HG03575 (cell line): Measurements from ENCODE around the gene PKP2.
"Not testable (repeated sequence)": the region's sequence is repeated elsewhere in the genome, so short reads cannot be mapped to it uniquely, and the experiment has no call there.

Experiments used
- ATAC-seq: cut with Tn5 transposase; IDR thresholded peaks from one replicate; pipeline ENCODE4 v1.9.1; 2021; ENCODE audit not compliant: unreplicated experiment, insufficient number of reproducible peaks, low FRiP score; ENCODE audit errors: extremely low read depth

Gene PKP2

DNA sequence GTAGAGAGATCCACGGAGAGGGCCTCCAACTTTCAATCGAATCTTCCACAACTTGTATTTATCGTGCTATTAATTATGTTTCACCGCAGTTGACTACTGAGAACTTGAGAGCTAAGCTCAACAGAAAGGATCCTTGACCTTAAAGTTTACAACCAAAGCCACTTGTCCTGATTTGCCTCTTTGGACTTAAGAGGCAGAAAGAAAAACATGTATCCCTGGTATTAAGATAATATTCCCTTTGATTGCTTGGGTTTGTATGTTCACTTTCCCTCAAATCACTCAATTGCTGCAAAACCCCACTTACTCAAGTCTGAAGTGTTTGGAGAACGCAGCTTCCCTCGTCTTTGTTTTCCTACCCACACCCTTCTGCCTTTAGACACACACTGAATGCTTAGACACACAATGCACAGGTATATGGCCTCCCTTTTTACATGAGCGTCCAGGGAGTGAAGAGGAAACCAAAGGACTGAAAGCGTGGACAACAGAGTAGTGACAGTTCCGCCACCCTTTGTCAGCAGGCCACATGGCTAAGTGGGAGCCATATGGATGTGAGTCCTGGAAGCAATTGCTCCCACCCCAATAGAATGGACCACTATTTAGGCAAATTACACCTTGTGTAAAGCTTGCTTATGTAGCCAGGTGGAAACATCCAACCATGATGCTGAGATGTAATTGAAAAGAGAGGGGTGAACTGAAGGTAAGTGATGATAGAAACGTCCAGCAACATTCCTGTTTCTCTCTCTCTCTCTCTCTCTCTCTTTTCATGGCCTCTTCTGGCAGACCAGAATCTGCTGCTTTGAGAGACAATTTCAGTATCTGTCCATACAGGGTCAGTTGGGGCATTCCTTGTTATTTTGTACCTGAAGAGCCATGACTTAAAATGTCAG, 1.4 kb upstream of the PKP2 start:
- no peak for ATAC-seq

DNA sequence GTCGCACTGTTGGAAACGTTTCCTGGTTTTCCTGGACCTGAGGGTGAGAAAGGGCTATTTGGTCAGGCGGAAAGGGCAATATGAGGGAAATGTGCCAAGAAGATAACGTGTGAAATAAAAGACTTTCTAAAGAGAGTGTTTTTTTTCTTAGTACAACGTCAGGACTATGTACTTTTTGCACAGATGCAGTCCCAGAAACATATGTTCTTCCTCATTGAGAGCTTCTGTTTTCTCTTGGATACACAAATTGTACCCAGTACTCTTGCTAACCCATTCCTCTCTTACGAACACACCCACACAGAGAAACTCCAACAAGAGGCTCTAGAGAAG, 669 bp upstream of the PKP2 start:
- no peak for ATAC-seq

DNA sequence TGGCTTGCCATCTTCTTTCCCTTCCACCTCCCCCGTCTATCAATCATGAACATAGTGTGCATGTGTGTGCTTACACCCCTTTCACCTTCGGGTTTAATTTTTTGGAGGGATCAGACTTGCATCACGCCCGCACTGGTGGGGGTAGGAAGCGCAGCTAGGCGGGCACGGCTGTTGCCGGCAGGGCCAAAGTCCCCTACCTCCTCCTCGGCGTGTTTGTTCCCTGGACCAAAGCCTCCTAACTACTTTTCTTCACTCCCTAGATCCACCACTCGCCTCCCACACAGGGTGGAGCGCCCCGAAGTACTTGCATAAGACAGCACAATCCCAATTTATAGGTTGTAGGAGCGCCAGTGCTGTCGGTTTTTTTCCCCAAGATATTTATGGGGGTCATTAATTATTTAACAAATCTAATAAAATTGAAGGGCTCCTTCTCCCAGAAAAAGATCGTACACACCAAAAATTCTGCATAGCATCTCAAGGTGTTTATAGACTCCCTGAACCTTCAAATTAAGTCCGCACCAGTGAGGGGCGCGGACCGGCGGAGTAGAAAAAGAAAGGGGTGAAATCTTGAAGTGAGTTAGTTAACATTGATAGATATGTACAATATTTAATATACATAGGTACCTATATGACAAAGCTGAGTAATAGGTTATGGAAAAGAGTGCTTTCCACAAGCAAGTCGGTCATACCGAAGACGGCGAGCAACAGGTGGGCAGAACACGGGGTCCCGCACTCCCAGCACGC, 717 bp downstream of the PKP2 start:
- no peak for ATAC-seq

DNA sequence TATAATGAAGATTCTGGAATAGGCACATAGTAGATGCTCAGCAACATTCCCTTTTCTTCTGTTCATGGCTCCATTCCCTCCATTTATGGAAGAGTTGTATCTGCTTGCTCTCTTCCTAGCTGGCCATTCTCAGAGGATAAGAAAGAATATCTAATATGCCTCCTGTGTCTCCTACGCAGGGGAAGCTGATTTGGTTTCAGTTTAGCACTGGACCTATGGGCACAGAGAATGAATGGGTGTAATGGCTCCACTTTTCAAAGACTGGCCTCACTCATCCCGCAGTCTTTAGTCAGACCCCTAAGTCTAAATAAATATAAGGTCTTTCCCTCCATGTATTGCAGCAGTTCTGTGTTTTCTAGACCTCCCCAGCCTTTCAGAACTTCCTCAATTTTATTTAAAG, 2.0 kb downstream of the PKP2 start:
- ATAC-seq: no peak

- ATAC-seq: no peak
Observed at GRCh38 chr12:32893458-32893857, 3.1 kb downstream of the PKP2 start.

GRCh38 chr12:32893043-32893442, 3.5 kb downstream of the PKP2 start:
- ATAC-seq: no peak

- ATAC-seq: not testable (repeated sequence)
Observed at GRCh38 chr12:32892369-32892768, 4.2 kb downstream of the PKP2 start.

GRCh38 chr12:32891956-32892355, 4.6 kb downstream of the PKP2 start:
- no peak for ATAC-seq

DNA sequence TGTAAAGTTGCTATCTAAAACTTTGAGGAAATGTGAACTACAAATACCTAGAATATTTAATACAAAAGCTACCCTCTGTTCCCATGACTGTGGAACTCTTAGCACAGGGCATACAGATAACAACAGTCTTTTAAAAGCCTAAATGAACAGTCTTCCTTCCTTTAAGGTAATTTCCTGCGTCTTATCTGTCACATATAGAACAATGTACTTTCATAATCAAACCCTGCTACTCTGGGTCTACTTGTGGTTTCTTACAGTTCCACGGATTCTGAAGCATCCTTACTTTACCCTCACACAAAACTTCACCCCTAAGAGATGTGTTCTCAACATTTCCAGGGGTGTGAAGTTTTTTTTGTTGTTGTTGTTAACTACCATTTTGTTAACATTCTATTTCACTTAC, 5.1 kb downstream of the PKP2 start:
- ATAC-seq: no peak

- ATAC-seq: no peak
Observed at GRCh38 chr12:32889011-32889760, 7.4 kb downstream of the PKP2 start.

DNA sequence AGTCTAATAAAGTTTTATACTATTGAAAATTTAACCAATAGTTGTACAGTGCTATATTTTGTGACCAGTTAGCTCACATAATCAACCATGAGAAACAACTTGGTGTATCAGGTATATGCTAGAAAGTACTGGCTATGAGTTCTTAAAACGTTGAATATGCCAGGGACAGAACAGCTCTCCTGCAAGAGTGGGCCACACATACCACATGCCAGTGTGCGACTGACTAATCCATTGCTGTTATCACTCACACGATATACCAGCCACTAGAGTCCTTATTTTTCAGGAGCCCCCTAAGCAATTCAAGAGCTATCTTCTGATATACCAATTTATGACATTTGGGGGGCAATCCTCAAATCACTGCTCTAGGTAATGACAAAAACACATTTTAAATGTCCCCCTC, 9.5 kb downstream of the PKP2 start:
- ATAC-seq: no peak

DNA sequence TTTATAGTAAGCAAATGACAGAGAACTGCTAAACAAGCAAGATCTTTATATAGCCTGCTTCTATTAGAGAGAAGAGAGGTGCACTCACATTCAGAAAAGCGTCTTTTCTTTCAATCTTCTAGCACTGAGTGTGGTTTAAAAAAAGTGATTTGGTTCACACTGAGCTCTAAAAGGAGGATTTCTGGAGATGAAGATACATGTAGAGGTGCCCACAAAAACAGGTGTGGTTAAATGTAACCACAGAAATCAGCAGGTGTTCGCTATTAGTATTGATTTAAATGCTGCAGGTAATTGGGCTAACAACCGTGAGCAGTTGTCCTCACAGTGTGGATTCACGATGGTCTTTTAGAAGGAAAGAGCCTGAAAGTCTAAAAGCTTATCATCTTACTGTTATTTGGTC, 10.7 kb downstream of the PKP2 start:
- no peak for ATAC-seq

- no peak for ATAC-seq
Observed at GRCh38 chr12:32884962-32885361, 11.6 kb downstream of the PKP2 start.

- ATAC-seq: no peak
Observed at GRCh38 chr12:32881702-32882101, 14.9 kb downstream of the PKP2 start.

- ATAC-seq: no peak
Observed at GRCh38 chr12:32881107-32881506, 15.5 kb downstream of the PKP2 start.

GRCh38 chr12:32879066-32879465, 17.5 kb downstream of the PKP2 start:
- ATAC-seq: not testable (repeated sequence)

DNA sequence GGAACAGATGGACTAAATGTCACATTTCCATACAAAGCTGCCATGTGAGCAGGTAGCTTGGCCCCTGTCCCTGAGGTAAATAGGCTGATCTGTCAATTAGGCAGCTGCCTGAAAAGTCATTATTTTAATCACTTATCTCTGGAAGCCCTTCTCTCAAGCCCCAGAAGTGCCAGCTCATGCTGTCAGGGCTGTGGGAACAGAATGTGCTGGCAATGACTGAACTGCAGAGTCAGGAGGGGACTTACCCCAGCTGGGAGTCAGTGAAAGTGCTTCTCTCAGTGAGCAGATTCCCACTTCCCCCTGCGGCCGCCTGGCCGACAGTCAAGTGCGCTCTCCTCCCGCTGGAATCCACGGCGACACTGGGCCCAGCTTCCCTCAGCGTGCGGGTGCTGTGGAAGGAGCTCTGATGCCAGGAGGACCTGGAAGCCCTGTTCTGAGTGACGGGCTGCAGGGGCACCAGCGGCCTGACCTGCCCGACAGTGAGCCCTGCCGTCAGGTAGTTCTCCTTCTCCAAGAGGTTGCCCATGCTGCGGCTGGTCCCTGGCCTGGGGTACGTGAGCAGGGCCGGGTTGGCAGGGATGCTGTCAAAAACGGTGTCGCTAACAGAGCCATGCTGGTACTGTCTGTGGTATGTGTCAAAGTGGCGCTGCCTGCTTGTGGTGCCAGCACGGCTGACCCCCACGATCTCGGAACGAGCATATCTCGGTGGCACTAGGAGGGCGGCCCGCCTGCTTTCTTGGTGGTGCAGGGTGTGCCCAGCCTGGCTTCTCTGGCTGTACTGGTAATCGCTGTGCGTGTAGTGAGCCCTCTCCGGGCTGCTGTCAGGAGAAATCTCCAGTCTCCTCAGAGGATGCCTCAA, 18.7 kb downstream of the PKP2 start:
- ATAC-seq: no peak

- ATAC-seq: no peak
Observed at GRCh38 chr12:32876004-32876403, 20.6 kb downstream of the PKP2 start.

DNA sequence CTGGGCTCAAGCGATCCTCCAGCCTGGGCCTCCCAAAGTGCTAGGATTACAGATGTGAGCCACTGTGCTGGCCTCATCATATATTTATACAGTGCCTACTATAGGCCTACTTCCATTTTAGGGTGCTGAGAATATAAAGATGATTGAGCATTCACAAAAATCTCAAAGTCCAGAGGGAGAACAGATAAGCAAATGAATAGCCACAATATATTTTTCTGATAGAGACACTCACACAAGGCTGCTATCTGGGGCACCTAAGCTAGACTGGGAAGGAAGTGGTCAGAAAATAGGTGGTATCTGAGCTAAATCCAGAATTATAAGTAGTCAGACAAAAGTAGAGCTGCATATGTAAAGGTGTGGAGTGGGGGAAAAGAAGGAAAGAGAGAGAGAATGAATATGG, 21.6 kb downstream of the PKP2 start:
- ATAC-seq: no peak
